ENCODE results near the gene MYH9.

GRCh38 chr22:36432592-36433317 lies 45.0 kb upstream of the MYH9 start:
- no peak for TF ChIP-seq CTCF (IDR thresholded peaks at IDR 0.05)
- no peak for TF ChIP-seq POLR2A (IDR thresholded peaks at IDR 0.05; ENCODE audit: low read depth)
- no peak for TF ChIP-seq EP300 (IDR thresholded peaks at IDR 0.05)

Measured in esophagus muscularis mucosa (tissue), 4 donors.